ENCODE data around the gene ANOS1. TPM values are rescaled to one million over a fixed set of nuclear protein-coding genes. Genes with fewer than 3 reads are reported as not detected.

ANOS1 gene
- total RNA-seq, 2 donors from 2014 or later = 3.6 to 6.0 TPM

- no peak for DNase-seq (ENCODE audit: low spot score)
- H3K27me3 ChIP-seq = no peaks in the 10 kb centered on the region
- no peak overlapping the region for H3K4me3 ChIP-seq
- H3K9me3 ChIP-seq = no peaks in the 10 kb centered on the region
- H3K27ac ChIP-seq = no peak overlapping the region
- no peaks in the 10 kb centered on the region for H3K36me3 ChIP-seq
- no peak for TF ChIP-seq CTCF (IDR thresholded peaks at IDR 0.05)
- H3K4me1 ChIP-seq = no peaks in the 10 kb centered on the region
Measured at GRCh38 chrX:8636497-8636896, 95.4 kb downstream of the ANOS1 start.

- no peak for DNase-seq (ENCODE audit: low spot score)
- Histone ChIP-seq H3K27ac (no peak overlapping the region), H3K4me1 (no peaks in the 10 kb centered on the region), H3K27me3 (no peaks in the 10 kb centered on the region), H3K4me3 (no peak overlapping the region), H3K9me3 (no peaks in the 10 kb centered on the region), H3K36me3 (no peaks in the 10 kb centered on the region)
- TF ChIP-seq CTCF (IDR thresholded peaks at IDR 0.05) = no peak
Measured at GRCh38 chrX:8635812-8636211, 96.1 kb downstream of the ANOS1 start.

- no peak for TF ChIP-seq CTCF (IDR thresholded peaks at IDR 0.05)
- no peaks in the 10 kb centered on the region for H3K9me3 ChIP-seq
- H3K4me1 ChIP-seq = no peaks in the 10 kb centered on the region
- no peak overlapping the region for H3K27ac ChIP-seq
- no peak overlapping the region for H3K4me3 ChIP-seq
- no peaks in the 10 kb centered on the region for H3K27me3 ChIP-seq
- H3K36me3 ChIP-seq = no peaks in the 10 kb centered on the region
- DNase-seq (ENCODE audit: low spot score) = no peak
Measured at GRCh38 chrX:8632924-8633323, 99.0 kb downstream of the ANOS1 start.

- TF ChIP-seq CTCF (IDR thresholded peaks at IDR 0.05) = no peak
- no peaks in the 10 kb centered on the region for H3K36me3 ChIP-seq
- no peak overlapping the region for H3K27ac ChIP-seq
- H3K9me3 ChIP-seq = no peaks in the 10 kb centered on the region
- H3K4me1 ChIP-seq = no peaks in the 10 kb centered on the region
- no peaks in the 10 kb centered on the region for H3K27me3 ChIP-seq
- no peak overlapping the region for H3K4me3 ChIP-seq
- DNase-seq (ENCODE audit: low spot score) = no peak
Measured at GRCh38 chrX:8629871-8630270, 102.1 kb downstream of the ANOS1 start.

- H3K27ac ChIP-seq = no peak overlapping the region
- no peaks in the 10 kb centered on the region for H3K4me1 ChIP-seq
- no peak overlapping the region for H3K4me3 ChIP-seq
- no peak for TF ChIP-seq CTCF (IDR thresholded peaks at IDR 0.05)
- H3K9me3 ChIP-seq = no peaks in the 10 kb centered on the region
- no peaks in the 10 kb centered on the region for H3K36me3 ChIP-seq
- no peak for DNase-seq (ENCODE audit: low spot score)
- H3K27me3 ChIP-seq = no peaks in the 10 kb centered on the region
Measured at GRCh38 chrX:8627796-8628195, 104.1 kb downstream of the ANOS1 start.

- Histone ChIP-seq H3K27ac (no peak overlapping the region), H3K9me3 (peaks cover 5 to 24% of the 10 kb centered on the region in 2 donors), H3K27me3 (no peaks in the 10 kb centered on the region), H3K4me1 (no peaks in the 10 kb centered on the region), H3K4me3 (no peak overlapping the region), H3K36me3 (no peaks in the 10 kb centered on the region)
- no peak for TF ChIP-seq CTCF (IDR thresholded peaks at IDR 0.05)
- no peak for DNase-seq (ENCODE audit: low spot score)
Measured at GRCh38 chrX:8607326-8607725, 124.6 kb downstream of the ANOS1 start.
